HepG2 (cell line): ENCODE measurements around the gene UBE2O. TPM values are rescaled to one million over a fixed set of nuclear protein-coding genes. Genes with fewer than 3 reads are reported as not detected.

Experiments used
- AHR ChIP-seq: IDR thresholded peaks from 2 replicates; pipeline ENCODE4 v1.6.1; 2018; ENCODE audit warnings: missing genetic modification reagents, missing compliant biosample characterization
- CEBPB ChIP-seq: IDR thresholded peaks from 2 replicates; pipeline ENCODE4 v1.6.1; 2011; ENCODE audit warnings: low read depth, low read length, improper control_type of control experiment, borderline replicate concordance
- CERS6 ChIP-seq: sonication (generic); formaldehyde crosslinking; IDR thresholded peaks from 2 replicates; pipeline ENCODE4 v1.5.0; 2020; ENCODE audit warnings: missing genetic modification reagents
- CHD2 ChIP-seq: IDR thresholded peaks from 2 replicates; pipeline ENCODE4 v1.6.1; 2011; ENCODE audit warnings: low read depth, low read length, improper control_type of control experiment
- DNMT1 ChIP-seq: sonication (generic); formaldehyde crosslinking; IDR thresholded peaks from 2 replicates; pipeline ENCODE4 v1.5.1; 2020; ENCODE audit warnings: mild to moderate bottlenecking, missing genetic modification reagents
- ELF4 ChIP-seq: sonication (generic); formaldehyde crosslinking; IDR thresholded peaks from 2 replicates; pipeline ENCODE4 v1.5.0; 2020; ENCODE audit warnings: missing genetic modification reagents, mild to moderate bottlenecking, moderate library complexity, borderline replicate concordance
- FOXJ3 ChIP-seq: sonication (generic); formaldehyde crosslinking; IDR thresholded peaks from 2 replicates; pipeline ENCODE4 v1.4.0; 2020; ENCODE audit warnings: missing genetic modification reagents, mild to moderate bottlenecking, borderline replicate concordance
- HES4 ChIP-seq: sonication (generic); formaldehyde crosslinking; IDR thresholded peaks from 2 replicates; pipeline ENCODE4 v1.9.0; 2021; ENCODE audit warnings: mild to moderate bottlenecking, missing genetic modification reagents, borderline replicate concordance
- HNRNPH1 ChIP-seq: fragments of 200-400 bp; formaldehyde crosslinking; optimal IDR thresholded peaks from 2 replicates; pipeline ENCODE3; 2017; ENCODE audit warnings: mild to moderate bottlenecking, low read depth, low read length
- PHF20 ChIP-seq: sonication (generic); formaldehyde crosslinking; IDR thresholded peaks from 2 replicates; pipeline ENCODE4 v1.5.0; 2020; ENCODE audit warnings: mild to moderate bottlenecking, missing genetic modification reagents
- SMAD3 ChIP-seq: sonication (generic); formaldehyde crosslinking; IDR thresholded peaks from 2 replicates; pipeline ENCODE4 v1.4.0; 2020; ENCODE audit warnings: missing genetic modification reagents
- SRY ChIP-seq: sonication (generic); formaldehyde crosslinking; IDR thresholded peaks from 2 replicates; pipeline ENCODE4 v1.8.0; 2022; ENCODE audit warnings: mild to moderate bottlenecking, missing genetic modification reagents
- SYNCRIP ChIP-seq: fragments of 200-400 bp; formaldehyde crosslinking; IDR thresholded peaks from 2 replicates; pipeline ENCODE4 v1.6.1; 2018; ENCODE audit warnings: mild to moderate bottlenecking, low read depth, low read length; ENCODE audit not compliant: insufficient read depth
- TRIM24 ChIP-seq: sonication (generic); formaldehyde crosslinking; IDR thresholded peaks from 2 replicates; pipeline ENCODE4 v1.8.0; 2022; ENCODE audit warnings: mild to moderate bottlenecking, missing genetic modification reagents
- ZFP1 ChIP-seq: IDR thresholded peaks from 2 replicates; pipeline ENCODE4 v1.6.1; 2016
- ZFY ChIP-seq: sonication (generic); formaldehyde crosslinking; IDR thresholded peaks from 2 replicates; pipeline ENCODE4 v1.4.0; 2020; ENCODE audit warnings: missing genetic modification reagents
- ZNF10 ChIP-seq: sonication (generic); formaldehyde crosslinking; IDR thresholded peaks from 2 replicates; pipeline ENCODE4 v1.4.0; 2020; ENCODE audit warnings: mild to moderate bottlenecking, low read depth, missing genetic modification reagents, borderline replicate concordance
- ZNF350 ChIP-seq: sonication (generic); formaldehyde crosslinking; IDR thresholded peaks from 2 replicates; pipeline ENCODE4 v1.4.0; 2020; ENCODE audit warnings: mild to moderate bottlenecking, low read depth, missing genetic modification reagents, borderline replicate concordance
- ZNF496 ChIP-seq: sonication (generic); formaldehyde crosslinking; IDR thresholded peaks from 2 replicates; pipeline ENCODE4 v1.8.1; 2023; ENCODE audit warnings: mild to moderate bottlenecking, moderate library complexity, missing genetic modification reagents; ENCODE audit not compliant: insufficient replicate concordance
- ZNF543 ChIP-seq: sonication (generic); formaldehyde crosslinking; IDR thresholded peaks from 2 replicates; pipeline ENCODE4 v1.4.0; 2020; ENCODE audit warnings: mild to moderate bottlenecking, missing genetic modification reagents
- ZNF562 ChIP-seq: sonication (generic); formaldehyde crosslinking; IDR thresholded peaks from 2 replicates; pipeline ENCODE4 v1.8.0; 2022; ENCODE audit warnings: missing genetic modification reagents, borderline replicate concordance
- ZNF646 ChIP-seq: sonication (generic); formaldehyde crosslinking; IDR thresholded peaks from 2 replicates; pipeline ENCODE4 v1.9.0; 2021; ENCODE audit warnings: mild to moderate bottlenecking, missing genetic modification reagents
- polyA plus RNA-seq, 8 experiments: library from polyadenylated mRNA; depleted of rRNA in 3 of 8; stranded (reverse) in 7 of 8; unstranded in 1 of 8; fragments of >200 nt; fragmentation: Illumina TruSeq in 4 of 8; extraction: Trizol in 4 of 8; gene quantifications; 2 replicates each; pipeline versions ENCODE4 v1.2.1 to v1.2.3, GENCODE V29; 2011 to 2016; ENCODE audit warnings: low read depth in 4 of 8, missing spikeins in 1 of 8, mixed read lengths in 1 of 8; ENCODE audit not compliant: insufficient read depth in 1 of 8
- total RNA-seq, 5 experiments: library from RNA; depleted of rRNA; stranded (reverse); fragments of >200 nt; fragmentation: Illumina TruSeq; extraction: Trizol; gene quantifications; 2 replicates each; pipeline ENCODE4 v1.2.3, GENCODE V29; 2016; ENCODE audit warnings: low read depth in 1 of 5

Gene UBE2O
- total and polyA plus RNA-seq, 2 of the 13 experiments (the other 11 are each of a cell fraction or from before 2014, with no cell fraction given): 21.5 to 23.5 TPM

GRCh38 chr17:76384222-76384986, 68.5 kb downstream of the UBE2O start, which contains the start of gene SPHK1 (continued):
- TF ChIP-seq ZNF646 (CRISPR knock-in tag): no peak
- no peak for TF ChIP-seq ZNF496 (CRISPR knock-in tag)
- TF ChIP-seq HNRNPH1: no peak
- TF ChIP-seq ZNF10: no peak
- no peak for TF ChIP-seq DNMT1
- TF ChIP-seq ZNF543 (CRISPR knock-in tag): no peak; the same call in 1 of the 2 replicates
- no peak for TF ChIP-seq SMAD3 (CRISPR knock-in tag)
- TF ChIP-seq CHD2: no peak
- TF ChIP-seq ZFP1: peak; percentile 19; the same call in 1 of the 2 replicates
- peak; percentile 83 for TF ChIP-seq SRY (CRISPR knock-in tag)
- no peak; the same call in 1 of the 2 replicates for TF ChIP-seq ZNF562 (CRISPR knock-in tag)
- TF ChIP-seq TRIM24 (CRISPR knock-in tag): no peak
- TF ChIP-seq ELF4: no peak
- no peak; the same call in 1 of the 2 replicates for TF ChIP-seq ZNF350 (CRISPR knock-in tag)
- no peak for TF ChIP-seq CEBPB
- TF ChIP-seq PHF20 (CRISPR knock-in tag): no peak
- no peak for TF ChIP-seq AHR (CRISPR knock-in tag)
- no peak; the same call in 1 of the 2 replicates for TF ChIP-seq HES4 (CRISPR knock-in tag)
- TF ChIP-seq SYNCRIP: no peak
- no peak for TF ChIP-seq CERS6 (CRISPR knock-in tag)
- TF ChIP-seq ZFY (CRISPR knock-in tag): peak; percentile 77
- no peak for TF ChIP-seq FOXJ3 (CRISPR knock-in tag)
